HK-2 (cell line): ENCODE results near the gene BCAR1.

ENCODE experiments used
- DNase-seq: peaks from one replicate; pipeline ENCODE4 v3.0.0-alpha.2; 2018; ENCODE audit not compliant: unreplicated experiment

BCAR1 gene

GRCh38 chr16:75238853-75239541 is 12.4 kb downstream of the BCAR1 start:
- no peak for DNase-seq

- peak; percentile 48 for DNase-seq
These were observed 13.1 kb downstream of the BCAR1 start for GRCh38 chr16:75238132-75238852.

GRCh38 chr16:75237398-75238131 is 13.9 kb downstream of the BCAR1 start:
- DNase-seq, result no peak

- no peak for DNase-seq
These were observed 14.6 kb downstream of the BCAR1 start for GRCh38 chr16:75236736-75237397.

- DNase-seq, result no peak
These were observed 15.2 kb downstream of the BCAR1 start for GRCh38 chr16:75236232-75236631.

- no peak for DNase-seq
These were observed 15.7 kb downstream of the BCAR1 start for GRCh38 chr16:75235721-75236193.

- DNase-seq, result no peak
These were observed 16.3 kb downstream of the BCAR1 start for GRCh38 chr16:75234856-75235696.

GRCh38 chr16:75233611-75233938 is 17.8 kb downstream of the BCAR1 start:
- no peak for DNase-seq

- no peak for DNase-seq
These were observed 19.9 kb downstream of the BCAR1 start for GRCh38 chr16:75231570-75231969.

- DNase-seq, result no peak
These were observed 20.8 kb downstream of the BCAR1 start for GRCh38 chr16:75230471-75231110.

- DNase-seq, result no peak
These were observed 22.0 kb downstream of the BCAR1 start for GRCh38 chr16:75229172-75230031.

- DNase-seq, result no peak
These were observed 23.1 kb downstream of the BCAR1 start for GRCh38 chr16:75228143-75228976.

- DNase-seq, result no peak
These were observed 23.9 kb downstream of the BCAR1 start for GRCh38 chr16:75227361-75228142.

GRCh38 chr16:75226550-75227360 is 24.7 kb downstream of the BCAR1 start:
- no peak for DNase-seq

GRCh38 chr16:75225678-75226515 is 25.5 kb downstream of the BCAR1 start:
- no peak for DNase-seq

GRCh38 chr16:75225092-75225491 is 26.3 kb downstream of the BCAR1 start:
- no peak for DNase-seq
